ENCODE data around the gene NUDT14. TPM values are rescaled to one million over a fixed set of nuclear protein-coding genes. Genes with fewer than 3 reads are reported as not detected.

Gene NUDT14
- polyA plus RNA-seq, 5 donors: 21.3 to 48.9 (median 28.6) TPM

DNA sequence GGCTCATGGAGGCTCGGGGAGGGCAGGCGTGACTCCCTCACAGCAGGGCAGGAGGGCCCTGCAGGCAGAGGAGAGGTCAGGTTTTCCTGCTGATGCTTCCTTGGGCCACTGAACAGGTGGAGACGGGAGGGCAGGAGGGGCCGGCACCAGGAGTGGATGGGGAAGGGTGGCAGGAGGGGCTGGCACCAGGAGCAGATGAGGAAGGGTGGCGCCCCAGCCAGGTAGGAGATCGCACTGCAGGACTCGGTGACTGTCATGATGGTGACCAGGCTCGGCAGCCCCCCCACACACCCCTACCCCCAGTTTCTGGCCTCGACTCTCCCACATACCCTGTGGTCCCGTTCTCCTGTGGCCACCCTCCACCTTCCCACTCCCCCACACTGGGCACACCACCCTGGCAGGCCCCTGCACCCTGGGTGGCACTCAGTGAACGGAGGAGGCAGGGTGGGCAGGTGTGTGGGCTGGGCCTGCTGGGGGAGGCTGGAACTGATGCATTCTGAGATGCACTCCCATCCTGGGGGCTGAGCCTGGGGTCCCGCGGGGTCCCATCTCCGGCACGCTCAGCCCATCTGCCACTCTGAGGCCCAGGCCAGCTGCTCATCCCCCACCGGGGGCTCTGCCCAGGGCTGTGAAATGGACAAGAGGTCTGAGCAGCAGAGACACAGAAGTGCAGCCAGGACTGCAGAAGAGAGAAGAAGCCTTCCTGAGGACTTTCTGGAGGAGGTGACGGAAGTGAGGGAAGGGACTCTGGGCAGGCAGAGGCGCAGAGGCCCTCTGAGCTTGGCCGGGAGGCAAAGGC is 2.8 kb downstream of the NUDT14 start:
- DNase-seq: no peak

DNA sequence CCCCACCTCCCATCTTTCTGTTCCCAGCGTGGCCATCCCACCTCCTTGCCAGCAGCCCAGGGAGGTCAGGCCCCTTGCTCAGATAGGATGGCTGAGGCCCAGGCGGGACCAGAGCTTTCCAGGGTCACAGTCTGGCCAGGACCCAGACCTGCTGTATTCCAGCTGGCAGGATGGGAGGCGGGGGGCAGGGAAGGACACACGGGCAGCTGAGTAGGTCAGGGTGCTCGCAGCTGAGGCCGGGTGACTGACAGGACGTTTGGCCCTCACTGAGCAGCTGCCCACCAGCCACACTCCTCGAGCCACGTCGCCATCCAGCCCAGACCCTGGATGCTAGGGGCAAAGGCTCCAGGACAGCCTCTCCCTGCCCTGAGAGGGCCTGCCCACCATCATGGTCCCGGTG is 4.0 kb downstream of the NUDT14 start:
- no peak for DNase-seq

DNA sequence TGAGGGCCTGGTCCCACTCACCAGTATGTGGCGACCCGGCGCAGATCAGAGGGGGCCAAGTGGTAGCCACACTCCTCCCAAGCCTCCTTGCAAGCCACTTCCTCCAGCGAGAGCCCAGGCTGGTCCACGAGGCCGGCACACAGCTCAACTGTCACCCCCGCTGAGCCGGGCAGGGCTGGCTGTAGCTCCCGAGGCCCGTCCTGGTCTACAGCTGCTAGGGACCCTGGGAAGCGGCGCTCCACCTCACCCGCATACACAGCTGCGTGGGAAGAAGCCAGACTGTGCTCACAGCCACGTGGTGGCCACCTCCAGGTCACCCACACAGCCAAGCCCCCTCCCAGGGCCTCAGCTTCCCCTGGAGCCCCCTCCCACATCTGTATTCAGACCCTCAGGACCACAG is 4.6 kb downstream of the NUDT14 start:
- no peak for DNase-seq

DNA sequence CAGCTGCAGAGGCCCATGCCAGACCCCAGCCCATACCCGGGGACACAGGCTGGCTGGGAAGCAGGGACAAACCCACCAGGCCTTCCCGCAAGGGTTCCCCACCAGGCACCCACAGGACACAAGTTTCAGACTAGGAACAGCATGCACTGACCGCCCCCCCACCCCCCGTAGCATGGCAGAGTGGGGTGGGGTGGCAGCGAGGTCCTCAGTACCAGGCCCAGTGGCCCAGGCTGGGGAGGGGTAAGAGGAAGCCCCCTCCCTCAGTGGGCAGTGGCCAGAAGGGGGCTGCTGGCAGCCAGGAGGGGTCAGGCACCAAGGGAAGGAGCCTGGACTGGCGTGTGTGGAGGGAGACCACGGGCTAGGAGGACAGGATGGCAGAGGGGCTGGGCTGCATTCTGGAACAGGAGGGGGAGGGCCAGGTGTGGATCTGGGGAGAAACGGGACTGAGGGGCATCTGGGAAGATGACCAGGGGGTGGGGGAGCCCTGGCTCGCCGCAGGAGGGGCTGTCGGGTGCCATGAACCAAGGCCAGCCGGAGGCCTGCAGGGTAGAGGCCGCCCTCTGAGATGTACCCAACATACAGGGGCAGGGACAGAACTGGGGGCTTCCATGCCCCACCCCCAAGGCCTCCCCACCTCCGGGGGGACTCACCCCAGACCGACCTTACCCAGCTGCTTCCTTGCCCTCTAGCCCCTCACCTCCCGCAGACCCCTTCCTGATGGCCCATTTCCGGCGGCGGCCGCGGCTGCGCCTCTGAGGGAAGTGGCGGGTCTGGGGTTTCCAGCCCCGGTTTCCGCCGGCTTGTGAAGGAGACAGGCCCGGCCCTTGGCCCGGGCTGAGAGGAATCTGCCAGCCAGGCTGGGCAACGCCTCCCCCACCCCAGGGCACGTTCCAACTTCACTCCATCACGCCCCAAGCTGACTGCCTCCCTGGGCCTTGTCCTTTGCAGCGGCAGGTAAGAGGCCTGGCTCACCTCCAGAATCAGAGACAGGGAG is 6.9 kb downstream of the NUDT14 start:
- DNase-seq: no peak

DNA sequence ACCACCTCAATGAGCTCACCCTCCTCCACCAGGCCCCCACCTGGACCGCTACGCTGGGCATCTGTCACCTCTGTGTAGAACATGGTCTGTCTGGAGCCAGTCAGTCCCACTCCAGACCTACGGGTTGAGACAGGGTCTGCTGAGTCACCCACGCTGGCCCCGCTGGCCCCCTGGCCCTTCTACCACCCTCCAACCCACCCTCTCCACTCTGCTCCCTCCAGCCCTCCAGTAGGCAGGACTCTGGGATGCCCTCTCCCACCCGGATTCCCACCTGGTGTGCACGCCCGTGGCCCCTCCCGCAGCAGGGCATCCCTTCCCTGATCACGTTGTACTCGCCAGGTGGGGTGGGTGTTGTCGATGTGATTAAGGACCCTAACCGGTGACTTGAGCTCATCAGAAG is 8.0 kb downstream of the NUDT14 start:
- no peak for DNase-seq

DNA sequence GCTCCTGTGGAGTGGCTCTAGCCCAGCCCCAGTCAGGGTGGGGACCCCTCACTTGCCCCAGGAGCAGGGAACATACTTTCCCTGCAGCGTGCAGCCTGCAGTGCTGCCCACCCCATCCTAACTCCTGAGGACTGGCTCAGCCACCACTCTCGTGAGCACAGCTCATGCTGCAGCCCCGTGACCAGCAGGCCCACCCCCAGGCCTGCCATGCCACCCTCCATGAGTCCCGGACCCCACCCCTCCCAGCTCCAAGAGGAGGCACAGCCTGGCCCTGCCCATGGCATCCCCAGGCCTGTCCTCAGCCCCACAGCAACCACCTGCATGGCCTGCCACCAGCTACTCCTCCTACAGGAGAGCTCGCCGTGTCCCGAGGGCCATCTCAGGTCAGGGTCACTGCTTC is 8.6 kb downstream of the NUDT14 start:
- DNase-seq: no peak

DNA sequence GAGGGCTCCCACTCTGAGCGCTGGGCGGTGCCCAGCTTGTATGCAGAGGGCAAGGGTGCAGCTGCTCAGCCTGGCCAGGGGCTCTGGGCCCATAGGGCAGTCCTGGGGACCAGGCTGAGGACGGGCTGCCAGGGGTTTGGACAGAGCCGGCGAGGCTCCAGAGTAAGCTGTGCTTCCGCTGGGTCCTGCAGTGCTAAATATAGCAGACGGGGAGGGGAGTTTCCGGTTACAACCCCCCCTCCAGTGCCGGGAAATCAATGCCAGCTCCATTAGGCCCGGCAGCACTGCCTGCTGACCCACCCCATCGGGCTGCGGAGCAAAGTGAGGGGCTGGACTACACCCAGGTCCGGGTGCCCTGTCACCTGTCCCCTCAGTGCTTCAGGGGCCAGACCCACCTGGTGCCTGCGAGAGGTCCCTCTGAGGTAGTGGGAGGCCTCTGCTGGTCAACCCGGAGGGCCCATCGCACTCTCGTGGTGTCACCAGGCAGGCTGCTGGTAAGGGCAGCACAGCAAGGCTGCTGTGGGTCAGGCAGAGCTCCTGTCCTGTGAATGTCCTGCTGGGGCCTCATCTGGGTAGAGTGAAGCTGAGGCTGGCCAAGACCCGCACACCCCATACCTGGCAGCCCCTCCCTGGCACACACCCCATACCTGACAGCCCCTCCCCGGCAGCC is 10.0 kb downstream of the NUDT14 start:
- no peak for DNase-seq

DNA sequence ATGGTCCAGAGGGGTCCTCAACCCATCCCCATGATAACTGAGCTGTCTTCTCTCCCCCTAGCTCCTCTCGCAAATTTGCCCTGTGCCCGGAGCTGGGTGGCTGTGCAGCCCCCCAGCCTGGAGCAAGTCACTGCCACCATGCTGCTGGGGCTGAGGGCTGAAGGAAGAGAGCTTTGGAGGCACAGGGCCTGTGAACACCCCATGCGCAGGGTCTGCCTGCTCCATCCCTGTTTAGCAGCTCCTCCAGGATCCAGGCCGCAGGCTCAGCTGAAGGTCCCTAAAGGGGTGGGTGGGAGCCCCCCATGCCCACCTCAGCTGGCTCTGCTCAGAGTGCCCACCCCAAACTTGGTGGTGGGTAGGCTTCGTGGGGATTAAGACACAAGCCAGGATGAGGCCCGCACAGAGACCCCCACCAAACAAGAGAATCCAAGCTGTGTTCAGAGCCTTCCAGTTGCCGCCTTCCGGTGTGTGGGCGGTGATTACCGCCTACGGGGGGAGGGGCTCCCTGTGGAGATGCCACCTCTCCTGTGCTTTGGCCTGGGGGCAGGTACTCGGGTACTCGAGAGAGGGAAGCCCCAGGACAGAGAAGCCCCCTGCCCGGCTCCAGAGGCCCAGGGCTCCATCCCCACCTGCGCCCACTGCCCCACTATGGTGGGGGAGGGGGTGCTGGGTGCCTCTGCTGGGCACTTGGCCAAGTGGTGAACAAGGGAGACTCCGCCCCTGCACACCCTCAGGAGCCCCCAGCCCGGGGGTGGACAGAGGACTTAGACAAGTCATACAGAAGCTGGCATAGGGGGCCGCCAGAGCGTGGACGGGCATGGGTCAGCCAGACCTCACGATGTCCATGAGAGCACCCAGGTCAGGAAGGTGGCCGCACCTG is 11.1 kb downstream of the NUDT14 start:
- DNase-seq: no peak

DNA sequence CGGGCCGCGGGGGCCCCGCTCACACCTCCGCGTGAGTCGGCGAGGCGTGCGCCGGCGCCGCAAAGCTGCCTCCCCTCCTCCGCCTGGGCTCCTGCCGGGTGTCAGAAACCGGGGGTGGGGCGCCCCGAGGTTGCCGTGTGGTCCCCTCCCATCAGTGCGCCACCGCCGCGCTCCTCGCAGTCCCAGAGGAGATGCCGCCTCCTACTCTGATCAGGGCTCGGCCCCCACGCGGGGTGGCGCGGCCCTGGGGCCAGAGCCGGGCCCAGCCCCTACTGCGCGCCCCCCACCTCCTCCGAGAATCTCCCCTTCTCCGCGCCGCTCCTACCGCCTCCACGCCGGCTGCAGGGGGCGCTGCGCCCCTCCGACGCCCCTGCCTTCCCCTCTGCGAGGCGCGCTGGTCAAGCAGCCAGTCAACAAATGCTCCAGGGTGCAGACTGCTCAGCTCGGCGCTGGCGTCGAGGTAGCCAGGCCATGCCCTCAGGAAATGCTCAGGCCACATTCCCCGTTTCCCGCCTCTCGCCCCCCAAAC is 12.1 kb downstream of the NUDT14 start:
- DNase-seq: no peak

DNA sequence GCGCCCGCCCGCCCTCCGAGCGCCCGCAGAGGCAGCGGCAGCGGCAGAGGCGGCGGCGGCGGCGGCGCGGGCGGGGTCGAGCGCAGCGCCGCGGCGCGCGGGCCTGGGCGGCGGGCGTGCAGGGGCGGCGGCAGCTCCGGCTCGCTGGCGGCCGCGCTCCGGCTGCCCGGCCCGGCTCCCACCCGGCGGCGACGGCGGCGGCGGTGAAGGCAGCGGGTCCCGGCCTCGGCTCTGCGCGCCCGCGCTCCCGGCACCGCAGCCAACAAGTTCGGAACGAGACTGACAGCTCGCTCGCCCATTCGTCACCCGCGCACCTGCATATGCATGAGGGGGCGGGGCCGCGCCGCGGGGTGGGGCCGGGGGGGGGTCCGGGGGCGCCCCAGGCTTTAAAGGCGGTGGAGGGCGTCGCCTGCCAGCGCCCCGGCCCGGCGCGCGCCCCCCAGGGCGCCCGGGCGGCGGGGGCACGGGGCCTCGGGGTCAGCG is 12.6 kb downstream of the NUDT14 start, which contains the start of gene JAG2:
Gene JAG2 (minus strand): TSS at position 281 of the 483 bp plus-strand sequence. CDS start 356 bp downstream, outside the sequence.
- no peak for DNase-seq

DNA sequence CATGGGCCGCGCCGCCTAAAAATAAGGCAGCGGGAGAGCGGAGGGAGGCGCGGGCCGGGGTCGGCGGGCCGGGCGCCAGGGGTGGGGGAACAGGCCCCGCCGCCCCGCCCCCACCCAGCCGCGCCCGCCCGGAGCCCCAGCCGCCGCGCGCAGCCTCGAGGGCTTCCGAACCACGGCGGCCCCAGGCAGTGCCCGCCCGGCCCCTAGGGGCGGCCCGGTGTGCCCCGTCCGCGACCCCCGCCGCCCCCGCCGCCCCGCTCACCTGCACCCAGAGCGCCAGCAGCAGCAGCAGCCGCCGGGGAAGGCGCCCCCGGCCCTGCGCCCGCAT is 13.1 kb downstream of the NUDT14 start:
- no peak for DNase-seq

DNA sequence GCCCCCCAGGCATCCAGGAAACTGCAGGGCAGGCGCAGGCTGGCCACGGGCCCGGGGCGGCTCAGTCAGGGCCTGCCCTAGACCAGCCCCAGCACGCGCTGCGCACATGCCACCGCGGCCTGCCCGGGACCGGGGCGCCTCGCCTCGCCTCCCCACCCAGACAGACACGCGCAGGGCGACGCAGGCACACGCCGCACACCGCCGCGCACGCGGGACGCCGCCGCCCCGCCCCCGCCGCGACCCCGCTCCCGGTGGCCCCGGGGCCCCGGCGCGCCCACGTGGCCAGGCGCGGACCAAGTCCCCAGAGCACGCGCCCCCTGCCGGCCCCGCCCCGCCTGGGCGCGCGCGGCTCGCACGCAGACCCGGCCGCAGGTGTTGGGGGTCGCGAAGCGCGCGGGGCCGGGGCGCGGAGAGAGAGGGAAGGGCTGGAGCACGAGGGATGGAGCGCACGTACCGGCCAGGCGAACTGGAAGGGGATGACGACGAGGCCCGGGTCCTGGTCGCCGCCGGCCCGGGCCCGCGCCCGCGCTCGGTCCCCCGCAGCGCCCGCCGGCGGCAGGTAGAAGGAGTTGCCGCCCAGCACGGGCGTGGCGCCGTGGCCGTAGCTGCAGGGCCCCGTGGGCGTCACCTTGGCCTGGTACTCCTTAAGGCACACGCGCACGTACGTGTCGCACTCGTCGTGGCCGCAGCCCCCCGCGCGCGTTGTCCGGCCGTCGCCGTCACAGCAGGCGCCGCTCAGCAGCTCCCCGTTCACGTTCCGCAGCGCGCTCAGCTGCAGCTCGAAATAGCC is 13.6 kb downstream of the NUDT14 start:
- no peak for DNase-seq

DNA sequence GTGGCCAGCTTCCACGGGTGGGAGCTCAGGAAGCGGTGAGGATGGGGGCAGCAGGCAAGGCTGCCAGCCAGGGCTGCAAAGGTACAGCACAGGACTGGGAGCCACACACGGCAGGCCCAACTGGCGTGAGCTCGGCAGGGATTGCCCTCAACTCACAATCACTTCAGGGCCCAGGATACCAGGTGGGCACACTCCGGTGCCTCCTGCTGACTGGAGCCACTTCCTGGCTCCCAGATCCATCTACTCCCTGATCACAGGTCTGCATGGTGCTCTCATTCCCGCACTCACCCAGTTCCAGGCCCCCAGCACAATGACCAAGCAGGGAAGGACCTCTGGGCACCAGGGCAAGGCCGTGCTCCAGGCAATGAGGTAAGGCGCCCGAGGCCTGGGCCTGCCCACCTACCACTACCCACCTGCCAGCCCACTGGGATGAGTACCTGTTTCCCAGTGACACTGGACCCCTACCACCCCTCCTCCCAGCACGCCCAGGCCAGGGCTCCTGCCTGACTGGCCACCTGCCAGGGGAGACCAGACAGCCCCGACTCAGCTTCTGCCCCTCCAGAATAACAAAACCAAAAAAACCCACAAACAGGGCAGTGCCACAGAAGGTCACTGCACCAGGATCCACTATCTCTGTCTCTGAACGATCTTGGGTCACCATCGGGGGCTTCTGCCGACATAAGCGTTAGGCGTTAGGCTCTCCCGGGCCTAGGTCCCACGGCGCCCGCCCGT is 14.4 kb downstream of the NUDT14 start:
- DNase-seq: no peak

DNA sequence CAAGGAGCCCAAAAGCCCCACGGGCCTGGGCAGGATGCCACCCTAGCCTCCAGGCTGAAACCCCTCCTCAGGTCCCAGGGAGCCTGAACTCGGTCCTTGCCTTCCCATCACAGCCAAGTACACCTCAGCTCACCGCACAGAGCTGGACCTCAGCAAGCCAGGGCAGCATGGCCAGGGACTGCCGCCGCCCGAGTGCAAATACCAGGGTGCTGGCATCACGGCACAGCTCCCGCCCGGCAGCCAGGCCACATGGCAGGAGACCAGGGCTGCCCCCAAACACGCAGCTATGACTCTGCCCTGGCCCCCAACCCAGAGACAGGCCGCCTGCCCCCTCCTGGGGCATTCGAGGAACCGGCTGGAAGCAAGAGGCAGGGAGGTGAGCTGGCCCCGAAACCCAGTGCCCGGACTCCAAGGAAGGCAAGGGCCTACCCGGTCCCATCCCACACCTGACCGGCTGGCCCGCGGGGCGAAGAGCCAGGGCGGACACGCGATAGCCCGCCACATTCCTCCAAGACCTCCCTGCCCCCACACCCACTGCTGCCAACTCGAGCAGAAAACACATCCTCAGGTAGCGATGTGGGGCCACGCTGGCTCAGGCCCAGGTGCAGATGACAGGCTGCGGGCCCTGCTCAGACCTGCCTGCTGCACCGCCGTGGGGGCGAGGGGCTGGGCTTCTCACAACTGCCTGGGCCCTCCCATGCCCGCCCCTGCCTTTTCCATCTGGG is 15.2 kb downstream of the NUDT14 start:
- DNase-seq: no peak

DNA sequence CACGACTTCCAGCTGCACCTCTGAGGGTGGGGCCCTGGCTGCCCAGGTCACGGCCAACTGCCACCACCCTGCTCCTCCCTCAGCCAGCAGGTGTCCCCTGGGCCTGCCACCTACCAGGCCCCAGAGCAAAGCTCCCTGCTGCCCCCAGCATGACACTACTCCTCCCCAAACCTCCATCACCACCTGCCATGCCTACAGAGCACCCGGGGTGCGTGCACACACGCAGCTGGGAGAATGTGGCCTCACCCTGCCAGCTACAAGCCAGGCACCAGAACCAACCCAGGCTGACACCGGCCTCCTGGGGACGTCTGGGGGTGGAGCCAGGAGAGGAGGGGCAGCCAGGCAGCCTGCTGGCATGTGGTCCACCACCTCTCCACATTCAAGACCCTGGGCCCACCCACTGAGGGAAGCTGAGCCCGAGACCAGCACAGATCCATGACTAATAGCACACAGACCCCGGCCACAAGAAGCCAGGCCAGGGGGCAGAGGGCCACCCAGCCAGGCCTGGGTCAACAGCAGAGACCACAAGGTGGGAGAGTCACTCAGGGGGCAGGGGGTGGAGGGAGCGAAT is 15.9 kb downstream of the NUDT14 start:
- no peak for DNase-seq

DNA sequence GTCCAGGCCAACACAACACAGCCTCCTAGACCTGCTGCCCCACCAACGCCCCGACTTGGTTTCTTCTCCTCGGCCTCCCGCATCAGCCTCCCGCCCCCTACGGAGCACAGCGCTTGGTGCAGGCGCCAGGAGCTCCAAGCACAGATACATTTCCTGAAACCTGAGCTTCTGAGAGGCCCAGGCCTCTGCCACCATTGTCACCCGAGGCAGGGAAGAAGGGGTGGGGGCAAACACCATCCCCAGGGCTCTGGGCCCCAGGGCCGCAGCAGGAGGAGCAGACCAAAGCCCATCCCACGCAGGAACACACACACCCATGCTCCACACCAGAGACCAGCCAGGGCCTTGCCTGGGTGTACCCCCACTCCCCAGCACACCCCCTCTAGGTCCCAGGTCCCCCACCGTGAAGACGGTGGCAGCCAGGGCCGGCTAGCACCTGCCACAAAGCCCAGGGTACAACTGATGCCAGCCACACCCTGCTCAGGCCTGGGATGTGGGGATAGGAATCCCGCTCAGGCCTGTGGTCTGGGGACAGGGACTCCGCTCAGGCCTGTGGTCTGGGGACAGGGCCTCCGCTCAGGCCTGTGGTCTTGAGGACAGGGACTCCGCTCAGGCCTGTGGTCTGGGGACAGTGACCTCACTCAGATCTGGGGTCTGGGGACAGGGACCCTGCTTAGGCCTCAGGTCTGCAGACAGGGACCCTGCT is 17.9 kb downstream of the NUDT14 start:
- DNase-seq: no peak

DNA sequence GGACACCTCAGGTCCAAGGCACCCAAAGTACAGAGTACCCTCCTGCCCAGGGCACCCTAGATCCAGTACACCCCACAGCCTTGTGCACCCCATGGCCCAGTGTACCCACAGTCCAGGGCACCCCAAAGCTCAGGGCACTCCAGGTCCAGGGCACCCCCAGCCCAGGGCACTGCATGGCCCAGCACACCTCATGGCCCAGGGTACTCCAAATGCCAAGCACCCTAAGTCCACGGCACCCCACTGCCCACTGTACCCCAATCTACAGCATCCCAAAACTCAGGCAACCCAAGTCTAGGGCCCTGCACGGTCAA is 18.5 kb downstream of the NUDT14 start:
- DNase-seq: no peak
